K562 (cell line): ENCODE results near the gene CENPV.

Source experiments
- EHMT2 ChIP-seq: fragments of 450-650 bp; IDR thresholded peaks from 2 replicates; pipeline ENCODE4 v1.6.1; 2018; ENCODE audit warnings: antibody characterized with exemption
- HNRNPH1 ChIP-seq: fragments of 200-400 bp; formaldehyde crosslinking; optimal IDR thresholded peaks from 2 replicates; pipeline ENCODE3; 2017; ENCODE audit warnings: low read depth, mild to moderate bottlenecking, low read length, moderate library complexity
- JUND ChIP-seq, 2 experiments: IDR thresholded peaks; 2 replicates in 1 of 2; 3 replicates in 1 of 2; pipeline ENCODE4 v1.6.1; 2011; ENCODE audit warnings: borderline replicate concordance in 2 of 2, low read depth in 2 of 2, low read length in 2 of 2, improper control_type of control experiment in 1 of 2, missing biosample characterization in 1 of 2, missing genetic modification characterization in 1 of 2, missing genetic modification reagents in 1 of 2
- KLF16 ChIP-seq: IDR thresholded peaks from 2 replicates; pipeline ENCODE4 v1.6.1; 2016; ENCODE audit warnings: antibody characterized with exemption
- ZNF274 ChIP-seq: IDR thresholded peaks from 2 replicates; pipeline ENCODE4 v1.6.1; 2011; ENCODE audit warnings: low read depth, mild to moderate bottlenecking, low read length, moderate library complexity, borderline replicate concordance
- ZNF695 ChIP-seq: fragments of 450-650 bp; formaldehyde crosslinking; IDR thresholded peaks from 2 replicates; pipeline ENCODE4 v1.4.0; 2020; ENCODE audit warnings: mild to moderate bottlenecking, moderate library complexity
- TF ChIP-seq, protein P1 (sequence below): fragments of 450-650 bp; IDR thresholded peaks from 2 replicates; pipeline ENCODE4 v1.6.1; 2016; ENCODE audit warnings: borderline replicate concordance

DNA sequence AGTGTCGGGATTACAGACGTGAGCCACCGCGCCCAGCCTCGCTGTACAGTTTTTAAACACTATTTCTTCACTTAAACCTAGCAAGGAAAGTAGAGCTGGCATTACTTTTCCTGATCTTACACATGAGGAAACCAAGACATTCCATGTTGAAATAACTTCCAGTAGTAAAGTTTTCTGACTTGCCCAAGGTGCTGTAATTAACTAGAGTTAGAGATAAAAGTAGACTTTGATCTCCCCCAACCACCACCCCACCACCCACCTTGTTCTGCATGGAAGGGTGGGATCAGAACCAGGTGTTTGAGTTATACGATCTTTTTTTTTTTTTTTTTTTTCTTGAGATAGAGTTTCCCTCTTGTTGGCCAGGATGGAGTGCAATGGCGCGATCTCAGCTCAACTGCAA is 47.1 kb downstream of the CENPV start:
- TF ChIP-seq EHMT2: no peak
- TF ChIP-seq, protein P1, sequence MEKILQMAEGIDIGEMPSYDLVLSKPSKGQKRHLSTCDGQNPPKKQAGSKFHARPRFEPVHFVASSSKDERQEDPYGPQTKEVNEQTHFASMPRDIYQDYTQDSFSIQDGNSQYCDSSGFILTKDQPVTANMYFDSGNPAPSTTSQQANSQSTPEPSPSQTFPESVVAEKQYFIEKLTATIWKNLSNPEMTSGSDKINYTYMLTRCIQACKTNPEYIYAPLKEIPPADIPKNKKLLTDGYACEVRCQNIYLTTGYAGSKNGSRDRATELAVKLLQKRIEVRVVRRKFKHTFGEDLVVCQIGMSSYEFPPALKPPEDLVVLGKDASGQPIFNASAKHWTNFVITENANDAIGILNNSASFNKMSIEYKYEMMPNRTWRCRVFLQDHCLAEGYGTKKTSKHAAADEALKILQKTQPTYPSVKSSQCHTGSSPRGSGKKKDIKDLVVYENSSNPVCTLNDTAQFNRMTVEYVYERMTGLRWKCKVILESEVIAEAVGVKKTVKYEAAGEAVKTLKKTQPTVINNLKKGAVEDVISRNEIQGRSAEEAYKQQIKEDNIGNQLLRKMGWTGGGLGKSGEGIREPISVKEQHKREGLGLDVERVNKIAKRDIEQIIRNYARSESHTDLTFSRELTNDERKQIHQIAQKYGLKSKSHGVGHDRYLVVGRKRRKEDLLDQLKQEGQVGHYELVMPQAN: no peak
- TF ChIP-seq JUND (IDR thresholded peaks at IDR 0.05; ENCODE audit: borderline replicate concordance, low read depth, low read length): no peak
- TF ChIP-seq JUND (tag; IDR thresholded peaks at IDR 0.05; ENCODE audit: borderline replicate concordance, low read depth, low read length): no peak
- no peak for TF ChIP-seq HNRNPH1
- no peak for TF ChIP-seq ZNF695 (CRISPR knock-in tag)
- TF ChIP-seq ZNF274: no peak
- no peak for TF ChIP-seq KLF16
